Measurements from ENCODE around the gene MAOA.
"Not testable (repeated sequence)": the region's sequence is repeated elsewhere in the genome, so short reads cannot be mapped to it uniquely, and the experiment has no call there.

The MAOA gene

DNA sequence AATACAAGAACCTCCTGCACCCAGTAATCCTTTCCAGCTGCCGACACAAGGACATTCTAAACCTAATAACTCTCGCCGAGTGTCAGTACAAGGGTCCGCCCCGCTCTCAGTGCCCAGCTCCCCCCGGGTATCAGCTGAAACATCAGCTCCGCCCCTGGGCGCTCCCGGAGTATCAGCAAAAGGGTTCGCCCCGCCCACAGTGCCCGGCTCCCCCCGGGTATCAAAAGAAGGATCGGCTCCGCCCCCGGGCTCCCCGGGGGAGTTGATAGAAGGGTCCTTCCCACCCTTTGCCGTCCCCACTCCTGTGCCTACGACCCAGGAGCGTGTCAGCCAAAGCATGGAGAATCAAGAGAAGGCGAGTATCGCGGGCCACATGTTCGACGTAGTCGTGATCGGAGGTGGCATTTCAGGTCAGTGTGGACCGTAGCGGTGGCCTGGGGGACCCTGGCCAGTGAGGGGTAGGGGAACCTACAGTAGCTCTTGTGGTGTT lies at the start of gene MAOA:
TSS of gene MAOA (plus strand) at position 295 of the 490 bp plus-strand sequence. CDS start at position 338, 43 bp downstream.
- H3K4me3 ChIP-seq (replicated peaks; ENCODE audit: low read depth, low read length) = peak within 1 kb of the TSS; percentile 36
- DNase-seq (ENCODE audit: extremely low read depth, low read depth) = no peak
- TF ChIP-seq, protein P1, sequence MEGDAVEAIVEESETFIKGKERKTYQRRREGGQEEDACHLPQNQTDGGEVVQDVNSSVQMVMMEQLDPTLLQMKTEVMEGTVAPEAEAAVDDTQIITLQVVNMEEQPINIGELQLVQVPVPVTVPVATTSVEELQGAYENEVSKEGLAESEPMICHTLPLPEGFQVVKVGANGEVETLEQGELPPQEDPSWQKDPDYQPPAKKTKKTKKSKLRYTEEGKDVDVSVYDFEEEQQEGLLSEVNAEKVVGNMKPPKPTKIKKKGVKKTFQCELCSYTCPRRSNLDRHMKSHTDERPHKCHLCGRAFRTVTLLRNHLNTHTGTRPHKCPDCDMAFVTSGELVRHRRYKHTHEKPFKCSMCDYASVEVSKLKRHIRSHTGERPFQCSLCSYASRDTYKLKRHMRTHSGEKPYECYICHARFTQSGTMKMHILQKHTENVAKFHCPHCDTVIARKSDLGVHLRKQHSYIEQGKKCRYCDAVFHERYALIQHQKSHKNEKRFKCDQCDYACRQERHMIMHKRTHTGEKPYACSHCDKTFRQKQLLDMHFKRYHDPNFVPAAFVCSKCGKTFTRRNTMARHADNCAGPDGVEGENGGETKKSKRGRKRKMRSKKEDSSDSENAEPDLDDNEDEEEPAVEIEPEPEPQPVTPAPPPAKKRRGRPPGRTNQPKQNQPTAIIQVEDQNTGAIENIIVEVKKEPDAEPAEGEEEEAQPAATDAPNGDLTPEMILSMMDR (IDR thresholded peaks at IDR 0.05; ENCODE audit: low read depth, low read length, missing control alignments) = no peak

DNA sequence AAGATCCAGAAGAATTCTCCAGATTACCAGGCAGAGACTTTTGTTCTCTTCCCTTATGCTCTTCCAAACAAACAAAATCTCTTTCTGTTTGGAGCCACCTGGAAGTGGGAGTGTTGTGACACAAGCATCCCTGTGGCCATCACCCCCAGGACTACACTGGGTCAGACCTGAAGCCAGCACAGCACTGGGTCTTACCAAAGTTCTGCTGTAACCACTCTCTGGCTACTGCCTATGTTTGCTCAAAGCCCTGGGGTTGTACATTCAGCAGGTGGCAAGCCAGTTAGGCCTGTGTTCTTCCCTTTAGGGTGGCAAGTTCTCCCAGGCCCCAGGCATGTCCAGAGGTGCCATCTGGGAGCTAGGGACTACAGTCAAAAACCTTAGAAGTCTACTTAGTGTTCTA lies 43.7 kb upstream of the MAOA start:
- TF ChIP-seq, protein P1 (IDR thresholded peaks at IDR 0.05; ENCODE audit: low read depth, low read length, missing control alignments) = no peak
- no peak overlapping the region for H3K4me3 ChIP-seq (replicated peaks; ENCODE audit: low read depth, low read length)

DNA sequence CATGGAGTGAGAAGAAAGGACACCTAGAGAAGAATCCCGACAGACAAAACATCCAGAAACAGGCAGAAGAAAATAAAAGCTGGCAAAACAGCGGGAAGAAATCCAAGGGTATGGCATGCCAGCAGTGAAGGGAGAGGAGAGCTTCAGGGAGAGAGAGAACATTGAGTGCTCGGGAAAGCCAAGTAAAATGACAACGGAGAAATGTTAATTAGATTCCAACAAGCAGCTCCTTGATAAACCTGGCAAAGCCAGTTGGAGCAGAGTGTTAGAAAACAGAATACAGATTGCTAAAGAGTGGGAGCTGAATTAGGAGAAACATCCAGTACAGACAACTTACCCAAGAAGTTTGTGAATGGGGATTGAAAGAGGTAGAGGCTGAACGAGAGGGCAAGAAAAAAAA lies 40.4 kb upstream of the MAOA start:
- H3K4me3 ChIP-seq (replicated peaks; ENCODE audit: low read depth, low read length) = no peak overlapping the region
- TF ChIP-seq, protein P1 (IDR thresholded peaks at IDR 0.05; ENCODE audit: low read depth, low read length, missing control alignments) = no peak
- DNase-seq (ENCODE audit: extremely low read depth, low read depth) = no peak

More for the DNA sequence above, 43.7 kb upstream of the MAOA start:
- no peak for DNase-seq (ENCODE audit: extremely low read depth, low read depth)

DNA sequence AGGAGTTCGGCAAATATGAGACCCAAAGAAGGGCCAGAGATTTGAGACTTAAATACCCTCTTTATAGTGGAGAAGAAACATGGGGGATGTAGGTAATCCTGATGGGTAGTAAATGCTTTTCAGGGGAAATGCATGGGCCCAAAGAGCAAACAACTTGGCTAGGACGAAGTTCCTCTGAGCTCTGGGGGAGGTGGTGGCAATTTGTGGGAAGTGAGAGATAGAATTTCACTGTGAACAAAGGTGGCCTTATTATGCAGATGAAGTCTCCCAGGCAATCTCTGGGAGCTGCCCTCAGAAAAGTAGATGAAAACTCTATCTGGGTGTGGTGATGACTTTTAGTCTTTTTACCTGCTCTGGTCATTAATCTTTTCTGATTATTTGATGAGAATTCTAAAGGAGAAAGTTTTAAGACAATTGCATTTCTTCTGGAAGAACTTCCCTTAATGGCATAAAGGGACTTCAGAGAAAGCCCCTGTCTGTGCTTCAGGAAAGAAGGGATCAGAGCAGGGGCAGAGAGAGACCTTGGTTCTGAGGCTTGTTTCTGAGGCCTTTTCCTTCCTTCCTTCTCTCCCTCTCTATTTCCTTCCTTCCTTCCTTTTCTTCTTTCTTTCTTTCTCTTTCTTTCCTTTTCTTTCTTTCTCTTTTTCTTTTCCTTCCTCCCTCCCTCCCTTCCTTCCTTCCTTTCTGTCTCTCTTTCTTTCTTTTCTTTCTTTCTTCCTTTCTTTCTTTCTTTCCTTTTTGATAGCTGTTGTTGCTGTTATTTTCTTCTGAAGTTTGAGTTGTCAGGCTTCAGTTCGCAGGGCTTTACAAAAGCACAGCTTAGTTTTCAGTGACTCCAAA lies 37.5 kb upstream of the MAOA start:
- no peak for DNase-seq (ENCODE audit: extremely low read depth, low read depth)
- no peak overlapping the region for H3K4me3 ChIP-seq (replicated peaks; ENCODE audit: low read depth, low read length)
- TF ChIP-seq, protein P1 (IDR thresholded peaks at IDR 0.05; ENCODE audit: low read depth, low read length, missing control alignments) = no peak

DNA sequence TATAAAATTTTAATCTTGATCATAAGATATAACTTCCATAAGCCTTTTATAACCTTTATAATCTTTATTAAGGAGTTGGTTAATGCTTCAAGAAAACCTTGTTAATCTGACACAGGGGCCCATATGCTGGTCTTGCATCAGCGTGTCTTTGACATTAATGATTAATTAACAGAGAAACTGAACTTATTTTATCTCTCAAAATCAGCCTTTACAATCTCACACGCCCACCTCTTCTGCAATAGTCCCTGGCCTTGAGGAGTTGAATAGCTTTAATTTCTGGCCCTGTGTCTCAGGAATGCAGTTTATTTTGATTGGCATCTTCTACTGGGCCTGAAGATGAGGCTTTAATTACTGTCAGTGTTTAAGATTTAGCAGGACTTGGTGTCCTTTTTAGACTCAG lies 36.2 kb upstream of the MAOA start:
- DNase-seq (ENCODE audit: extremely low read depth, low read depth) = not testable (repeated sequence)

DNA sequence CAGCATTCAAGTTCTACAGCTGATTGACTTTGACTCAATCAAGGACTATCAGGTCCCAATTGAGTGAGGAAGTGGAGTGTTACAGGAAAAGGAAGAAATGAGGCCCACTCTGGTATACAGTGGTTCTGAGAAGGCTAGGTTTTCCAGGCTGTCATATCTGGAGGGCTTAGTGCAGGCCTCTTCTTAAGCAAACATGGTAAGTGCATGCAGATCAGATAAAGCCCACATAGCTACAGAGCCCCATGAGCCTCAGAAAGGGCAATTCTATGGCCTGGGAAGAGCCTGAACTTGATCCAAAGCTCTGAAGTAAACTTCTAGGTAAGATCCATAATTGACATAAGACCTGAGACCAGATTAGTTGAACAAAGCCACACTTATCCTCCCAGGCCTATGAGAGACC lies 29.0 kb upstream of the MAOA start:
- DNase-seq (ENCODE audit: extremely low read depth, low read depth) = no peak
- TF ChIP-seq, protein P1 (IDR thresholded peaks at IDR 0.05; ENCODE audit: low read depth, low read length, missing control alignments) = no peak
- H3K4me3 ChIP-seq (replicated peaks; ENCODE audit: low read depth, low read length) = no peak overlapping the region

More for the DNA sequence above, 36.2 kb upstream of the MAOA start:
- not testable (repeated sequence) for H3K4me3 ChIP-seq (replicated peaks; ENCODE audit: low read depth, low read length)

DNA sequence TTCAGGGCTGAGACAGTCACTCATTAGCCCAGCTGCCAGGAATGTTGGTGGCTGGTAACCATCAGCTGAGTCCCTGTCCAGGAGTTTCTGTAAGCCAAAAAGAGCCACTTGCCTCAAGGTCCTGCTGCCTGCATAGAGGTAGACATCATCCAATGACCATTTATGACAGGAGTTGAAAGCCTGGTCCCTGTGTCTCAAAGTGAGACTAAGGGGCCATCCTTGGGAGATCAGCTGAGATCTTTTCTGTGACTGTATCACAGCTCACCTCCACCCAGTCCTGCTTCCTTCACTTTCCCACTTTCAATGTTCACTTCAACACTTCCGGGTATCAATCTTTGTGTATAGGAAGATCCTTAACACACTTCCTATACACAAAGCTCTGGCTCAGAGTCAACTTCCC lies 28.4 kb upstream of the MAOA start:
- DNase-seq (ENCODE audit: extremely low read depth, low read depth) = no peak
- no peak overlapping the region for H3K4me3 ChIP-seq (replicated peaks; ENCODE audit: low read depth, low read length)
- TF ChIP-seq, protein P1 (IDR thresholded peaks at IDR 0.05; ENCODE audit: low read depth, low read length, missing control alignments) = no peak
